ENCODE results near the gene STUM.

The STUM gene

GRCh38 chr1:226560243-226560642 lies 11.7 kb downstream of the STUM start:
- H3K9ac ChIP-seq (ENCODE audit: low read depth, low read length) = no peak overlapping the region
- H3K4me1 ChIP-seq (ENCODE audit: insufficient read depth, low read length) = no peaks in the 10 kb centered on the region
- no peaks in the 10 kb centered on the region for H3K36me3 ChIP-seq (ENCODE audit: insufficient read depth, low read length)
- no peaks in the 10 kb centered on the region for H3K9me3 ChIP-seq (ENCODE audit: control insufficient read depth, insufficient read depth, low read length)

GRCh38 chr1:226562989-226563388 lies 14.4 kb downstream of the STUM start:
- no peaks in the 10 kb centered on the region for H3K36me3 ChIP-seq (ENCODE audit: insufficient read depth, low read length)
- no peak overlapping the region for H3K9ac ChIP-seq (ENCODE audit: low read depth, low read length)
- H3K9me3 ChIP-seq (ENCODE audit: control insufficient read depth, insufficient read depth, low read length) = no peaks in the 10 kb centered on the region
- no peaks in the 10 kb centered on the region for H3K4me1 ChIP-seq (ENCODE audit: insufficient read depth, low read length)

DNA sequence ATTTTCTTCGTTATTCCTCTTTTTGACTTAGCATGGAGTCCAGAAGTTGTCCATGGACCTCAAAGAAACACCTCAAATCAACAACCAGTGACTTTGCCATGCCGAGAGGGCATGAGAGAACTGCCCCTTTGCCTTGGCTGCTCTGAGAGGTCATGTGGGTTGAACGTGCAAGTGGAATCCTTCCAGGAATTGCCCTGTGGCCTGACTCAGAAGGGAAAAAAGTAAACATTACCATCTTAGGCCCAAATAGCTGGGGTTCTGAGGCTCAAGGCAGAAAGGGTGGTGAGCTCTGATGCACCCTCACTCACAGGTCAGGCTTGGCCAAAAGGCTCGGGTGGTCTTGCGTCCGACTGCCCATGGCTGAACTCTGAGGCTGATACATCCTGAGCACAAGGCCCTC lies 15.1 kb downstream of the STUM start:
- H3K9ac ChIP-seq (ENCODE audit: low read depth, low read length) = no peak overlapping the region
- H3K4me1 ChIP-seq (ENCODE audit: insufficient read depth, low read length) = no peaks in the 10 kb centered on the region
- H3K9me3 ChIP-seq (ENCODE audit: control insufficient read depth, insufficient read depth, low read length) = no peaks in the 10 kb centered on the region
- no peaks in the 10 kb centered on the region for H3K36me3 ChIP-seq (ENCODE audit: insufficient read depth, low read length)

GRCh38 chr1:226565476-226565875 lies 16.9 kb downstream of the STUM start:
- H3K9ac ChIP-seq (ENCODE audit: low read depth, low read length) = no peak overlapping the region
- no peaks in the 10 kb centered on the region for H3K9me3 ChIP-seq (ENCODE audit: control insufficient read depth, insufficient read depth, low read length)
- H3K36me3 ChIP-seq (ENCODE audit: insufficient read depth, low read length) = no peaks in the 10 kb centered on the region
- H3K4me1 ChIP-seq (ENCODE audit: insufficient read depth, low read length) = no peaks in the 10 kb centered on the region

DNA sequence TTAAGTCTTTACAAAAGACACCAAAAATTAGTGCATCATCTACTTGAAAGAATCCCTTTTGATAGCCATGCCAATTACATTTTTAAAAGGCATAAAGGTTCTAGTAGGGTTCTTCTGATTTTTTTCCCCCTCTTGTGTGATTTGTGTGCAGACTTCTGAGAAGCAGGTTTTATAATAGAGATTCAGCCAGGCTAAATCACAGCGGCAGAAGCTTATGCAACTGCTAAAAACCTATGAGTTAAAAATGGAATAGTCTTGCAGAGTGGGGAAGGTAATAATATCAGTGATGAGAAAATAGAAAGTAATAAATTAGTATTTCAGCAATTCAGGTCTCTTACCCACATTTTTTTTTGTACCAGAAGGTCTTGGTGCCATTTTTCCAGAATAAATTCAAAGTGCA lies 17.7 kb downstream of the STUM start:
- no peaks in the 10 kb centered on the region for H3K4me1 ChIP-seq (ENCODE audit: insufficient read depth, low read length)
- H3K9ac ChIP-seq (ENCODE audit: low read depth, low read length) = no peak overlapping the region
- no peaks in the 10 kb centered on the region for H3K9me3 ChIP-seq (ENCODE audit: control insufficient read depth, insufficient read depth, low read length)
- H3K36me3 ChIP-seq (ENCODE audit: insufficient read depth, low read length) = no peaks in the 10 kb centered on the region

GRCh38 chr1:226566760-226567159 lies 18.2 kb downstream of the STUM start:
- H3K4me1 ChIP-seq (ENCODE audit: insufficient read depth, low read length) = no peaks in the 10 kb centered on the region
- H3K9ac ChIP-seq (ENCODE audit: low read depth, low read length) = no peak overlapping the region
- no peaks in the 10 kb centered on the region for H3K9me3 ChIP-seq (ENCODE audit: control insufficient read depth, insufficient read depth, low read length)
- H3K36me3 ChIP-seq (ENCODE audit: insufficient read depth, low read length) = no peaks in the 10 kb centered on the region

- H3K9me3 ChIP-seq (ENCODE audit: control insufficient read depth, insufficient read depth, low read length) = no peaks in the 10 kb centered on the region
- H3K4me1 ChIP-seq (ENCODE audit: insufficient read depth, low read length) = no peaks in the 10 kb centered on the region
- H3K9ac ChIP-seq (ENCODE audit: low read depth, low read length) = no peak overlapping the region
- no peaks in the 10 kb centered on the region for H3K36me3 ChIP-seq (ENCODE audit: insufficient read depth, low read length)
Observed at GRCh38 chr1:226568077-226568831, 19.7 kb downstream of the STUM start.

DNA sequence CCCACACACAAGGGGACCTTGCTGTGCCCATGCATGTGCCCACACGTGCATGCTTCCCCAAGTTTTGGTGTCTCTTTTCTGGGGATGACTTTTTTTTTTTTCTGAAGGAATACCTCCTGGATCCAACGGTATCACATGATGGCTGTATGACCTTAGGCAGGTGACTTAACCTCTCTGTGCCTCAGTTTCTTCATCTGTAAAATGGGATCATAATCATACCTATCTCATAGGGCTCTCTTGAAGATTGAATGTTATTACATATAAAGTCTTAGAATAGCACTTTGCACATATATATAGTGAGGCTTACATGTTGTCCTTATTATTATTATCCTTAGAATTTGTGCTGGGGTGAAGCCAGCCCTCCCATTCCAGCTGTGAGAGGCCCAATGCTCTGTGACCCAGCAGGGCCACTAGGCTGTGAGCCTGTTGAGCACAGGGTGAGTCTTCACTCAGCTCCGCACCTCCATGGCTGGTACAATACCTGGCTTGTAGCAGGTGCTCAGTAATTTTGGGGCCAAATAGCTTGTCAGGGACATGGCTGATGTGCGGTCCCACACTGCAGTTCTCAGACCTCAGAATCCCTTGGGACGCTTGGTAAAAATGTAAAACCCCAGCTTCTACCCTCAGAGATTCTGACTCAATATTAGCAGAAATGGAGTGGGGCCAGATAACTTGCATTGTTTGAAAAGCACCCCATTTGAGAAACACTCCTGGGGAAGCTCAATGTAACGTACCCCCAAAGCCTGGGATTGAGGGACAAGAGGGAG lies 20.6 kb downstream of the STUM start:
- no peak overlapping the region for H3K9ac ChIP-seq (ENCODE audit: low read depth, low read length)

DNA sequence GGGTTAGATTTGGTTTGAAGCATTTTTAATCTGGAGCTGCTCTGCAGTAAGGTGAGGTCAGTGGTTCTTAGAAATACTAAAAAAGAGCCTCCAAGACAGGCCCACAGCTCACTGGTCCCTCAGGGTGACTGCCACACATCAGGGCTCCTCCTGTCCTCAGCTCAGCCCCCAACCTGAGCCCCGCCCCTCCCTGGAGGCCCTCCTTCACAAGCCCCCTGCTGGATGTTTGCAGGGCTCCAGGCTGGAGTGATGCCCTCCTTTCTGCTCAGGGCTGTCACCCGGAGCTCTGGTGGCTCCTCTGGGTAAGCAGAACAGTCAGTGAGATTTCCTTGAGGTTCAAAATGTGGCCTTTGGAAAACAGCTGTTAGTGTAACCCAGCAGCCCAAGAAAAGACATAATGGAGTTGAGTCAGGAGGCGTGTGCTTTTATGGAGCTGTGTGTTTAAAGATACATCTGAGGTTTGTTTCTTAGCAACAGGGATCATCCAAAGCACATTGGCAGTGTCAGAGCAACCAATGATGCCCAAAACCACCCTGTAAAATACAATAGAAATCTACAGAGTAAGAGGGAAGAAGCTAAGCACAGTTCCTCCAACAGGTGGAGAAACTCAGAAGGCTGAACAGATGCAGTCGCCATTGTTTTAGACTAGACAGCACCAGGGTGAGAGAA lies 21.4 kb downstream of the STUM start:
- H3K9ac ChIP-seq (ENCODE audit: low read depth, low read length) = no peak overlapping the region
- H3K36me3 ChIP-seq (ENCODE audit: insufficient read depth, low read length) = no peaks in the 10 kb centered on the region
- no peaks in the 10 kb centered on the region for H3K4me1 ChIP-seq (ENCODE audit: insufficient read depth, low read length)
- H3K9me3 ChIP-seq (ENCODE audit: control insufficient read depth, insufficient read depth, low read length) = no peaks in the 10 kb centered on the region

More for the DNA sequence above, 20.6 kb downstream of the STUM start:
- Histone ChIP-seq H3K36me3 (ENCODE audit: insufficient read depth, low read length) (no peaks in the 10 kb centered on the region), H3K9me3 (ENCODE audit: control insufficient read depth, insufficient read depth, low read length) (no peaks in the 10 kb centered on the region), H3K4me1 (ENCODE audit: insufficient read depth, low read length) (no peaks in the 10 kb centered on the region)

DNA sequence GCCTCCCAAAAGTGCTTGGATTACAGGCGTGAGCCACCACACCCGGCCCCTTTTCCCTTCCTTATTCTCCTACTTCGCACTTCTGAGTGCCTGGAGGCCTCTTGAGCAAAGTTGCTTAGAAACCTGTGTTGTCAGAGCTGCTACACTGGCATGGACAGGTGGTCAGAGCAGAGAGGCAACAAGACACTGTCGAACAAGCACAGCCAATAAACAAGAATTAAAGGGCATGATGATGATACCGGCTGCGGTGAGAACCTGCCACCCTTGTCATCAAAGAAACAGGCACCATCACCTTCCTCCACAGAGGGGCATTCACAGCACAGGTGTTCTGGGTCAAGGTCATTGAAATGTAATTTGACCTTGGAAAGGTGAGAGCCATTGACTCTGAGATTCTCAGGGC lies 23.3 kb downstream of the STUM start:
- no peaks in the 10 kb centered on the region for H3K4me1 ChIP-seq (ENCODE audit: insufficient read depth, low read length)
- no peak overlapping the region for H3K9ac ChIP-seq (ENCODE audit: low read depth, low read length)
- no peaks in the 10 kb centered on the region for H3K9me3 ChIP-seq (ENCODE audit: control insufficient read depth, insufficient read depth, low read length)
- no peaks in the 10 kb centered on the region for H3K36me3 ChIP-seq (ENCODE audit: insufficient read depth, low read length)

- H3K36me3 ChIP-seq (ENCODE audit: insufficient read depth, low read length) = no peaks in the 10 kb centered on the region
- peaks cover 2% of the 10 kb centered on the region; the same call in 1 of the 2 replicates for H3K4me1 ChIP-seq (ENCODE audit: insufficient read depth, low read length)
- H3K9me3 ChIP-seq (ENCODE audit: control insufficient read depth, insufficient read depth, low read length) = no peaks in the 10 kb centered on the region
- H3K9ac ChIP-seq (ENCODE audit: low read depth, low read length) = no peak overlapping the region
Observed at GRCh38 chr1:226572325-226572726, 23.8 kb downstream of the STUM start.

DNA sequence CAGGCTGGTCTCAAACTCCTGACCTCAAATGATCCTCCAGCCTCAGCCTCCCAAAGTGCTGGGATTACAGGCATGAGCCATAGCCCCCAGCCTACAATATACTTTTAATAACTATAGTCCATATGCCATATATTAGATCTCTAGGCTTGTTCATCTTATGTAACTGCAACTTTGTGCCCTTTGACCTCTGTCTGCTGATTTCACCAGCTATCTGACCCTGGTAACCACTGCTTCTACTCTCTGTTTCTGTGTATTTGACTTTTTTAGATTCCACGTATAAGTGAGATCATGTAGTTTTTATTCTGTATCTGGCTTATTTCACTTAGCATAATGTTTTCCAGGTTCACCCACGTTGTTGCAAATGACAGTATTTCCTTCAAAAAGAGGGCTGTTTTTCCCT lies 25.5 kb downstream of the STUM start:
- Histone ChIP-seq H3K36me3 (ENCODE audit: insufficient read depth, low read length) (no peaks in the 10 kb centered on the region), H3K9me3 (ENCODE audit: control insufficient read depth, insufficient read depth, low read length) (no peaks in the 10 kb centered on the region)

GRCh38 chr1:226574591-226575435 lies 26.2 kb downstream of the STUM start:
- Histone ChIP-seq H3K4me1 (ENCODE audit: insufficient read depth, low read length) (peaks cover 8% of the 10 kb centered on the region; the same call in 1 of the 2 replicates), H3K9ac (ENCODE audit: low read depth, low read length) (no peak overlapping the region)

More for the DNA sequence above, 25.5 kb downstream of the STUM start:
- peaks cover 8% of the 10 kb centered on the region; the same call in 1 of the 2 replicates for H3K4me1 ChIP-seq (ENCODE audit: insufficient read depth, low read length)
- H3K9ac ChIP-seq (ENCODE audit: low read depth, low read length) = no peak overlapping the region

GRCh38 chr1:226575436-226575720 lies 26.8 kb downstream of the STUM start:
- Histone ChIP-seq H3K4me1 (ENCODE audit: insufficient read depth, low read length) (peaks cover 8% of the 10 kb centered on the region; the same call in 1 of the 2 replicates), H3K9ac (ENCODE audit: low read depth, low read length) (no peak overlapping the region), H3K36me3 (ENCODE audit: insufficient read depth, low read length) (no peaks in the 10 kb centered on the region), H3K9me3 (ENCODE audit: control insufficient read depth, insufficient read depth, low read length) (no peaks in the 10 kb centered on the region)

More at GRCh38 chr1:226574591-226575435, 26.2 kb downstream of the STUM start:
- H3K9me3 ChIP-seq (ENCODE audit: control insufficient read depth, insufficient read depth, low read length) = no peaks in the 10 kb centered on the region
- no peaks in the 10 kb centered on the region for H3K36me3 ChIP-seq (ENCODE audit: insufficient read depth, low read length)
